Left ventricle myocardium superior (tissue), 1 donor: ENCODE data around the gene BDP1. TPM values are rescaled to one million over a fixed set of nuclear protein-coding genes. Genes with fewer than 3 reads are reported as not detected.
A peak's percentile ranks its signal among the peaks of the same experiment; 100 is the strongest.
"Not testable (repeated sequence)": the region's sequence is repeated elsewhere in the genome, so short reads cannot be mapped to it uniquely, and the experiment has no call there.

ENCODE experiments used
- ATAC-seq: fragments of 200-7000 bp; cut with Tn5 transposase; one replicate; pipeline ENCODE4 v1.9.1; 2020; ENCODE audit warnings: mild to moderate bottlenecking, moderate library complexity
- DNase-seq: peaks from one replicate; pipeline ENCODE4 v3.0.0-alpha.2; 2020
- intact Hi-C: fragments of 100-400 bp; cut with micrococcal nuclease; formaldehyde crosslinking; loops from one replicate; pipeline ENCODE4 v1.11.0; 2022
- long read RNA-seq: library from polyadenylated mRNA; unstranded; transcript quantifications from one replicate; pipeline ENCODE4 v2.0.0, GENCODE V29; 2021
- total RNA-seq: library from RNA; stranded (reverse); fragmentation: NEBNext Ultra II Directional; extraction: Animal tissue kit (Norgen Biotek cat#: 25700); gene quantifications from one replicate; pipeline ENCODE4 v1.2.1, GENCODE V29; 2021
- donor health status: DM: no; HTN: yes; CAD: no; lungs with severe emphysema.

The BDP1 gene, protein sequence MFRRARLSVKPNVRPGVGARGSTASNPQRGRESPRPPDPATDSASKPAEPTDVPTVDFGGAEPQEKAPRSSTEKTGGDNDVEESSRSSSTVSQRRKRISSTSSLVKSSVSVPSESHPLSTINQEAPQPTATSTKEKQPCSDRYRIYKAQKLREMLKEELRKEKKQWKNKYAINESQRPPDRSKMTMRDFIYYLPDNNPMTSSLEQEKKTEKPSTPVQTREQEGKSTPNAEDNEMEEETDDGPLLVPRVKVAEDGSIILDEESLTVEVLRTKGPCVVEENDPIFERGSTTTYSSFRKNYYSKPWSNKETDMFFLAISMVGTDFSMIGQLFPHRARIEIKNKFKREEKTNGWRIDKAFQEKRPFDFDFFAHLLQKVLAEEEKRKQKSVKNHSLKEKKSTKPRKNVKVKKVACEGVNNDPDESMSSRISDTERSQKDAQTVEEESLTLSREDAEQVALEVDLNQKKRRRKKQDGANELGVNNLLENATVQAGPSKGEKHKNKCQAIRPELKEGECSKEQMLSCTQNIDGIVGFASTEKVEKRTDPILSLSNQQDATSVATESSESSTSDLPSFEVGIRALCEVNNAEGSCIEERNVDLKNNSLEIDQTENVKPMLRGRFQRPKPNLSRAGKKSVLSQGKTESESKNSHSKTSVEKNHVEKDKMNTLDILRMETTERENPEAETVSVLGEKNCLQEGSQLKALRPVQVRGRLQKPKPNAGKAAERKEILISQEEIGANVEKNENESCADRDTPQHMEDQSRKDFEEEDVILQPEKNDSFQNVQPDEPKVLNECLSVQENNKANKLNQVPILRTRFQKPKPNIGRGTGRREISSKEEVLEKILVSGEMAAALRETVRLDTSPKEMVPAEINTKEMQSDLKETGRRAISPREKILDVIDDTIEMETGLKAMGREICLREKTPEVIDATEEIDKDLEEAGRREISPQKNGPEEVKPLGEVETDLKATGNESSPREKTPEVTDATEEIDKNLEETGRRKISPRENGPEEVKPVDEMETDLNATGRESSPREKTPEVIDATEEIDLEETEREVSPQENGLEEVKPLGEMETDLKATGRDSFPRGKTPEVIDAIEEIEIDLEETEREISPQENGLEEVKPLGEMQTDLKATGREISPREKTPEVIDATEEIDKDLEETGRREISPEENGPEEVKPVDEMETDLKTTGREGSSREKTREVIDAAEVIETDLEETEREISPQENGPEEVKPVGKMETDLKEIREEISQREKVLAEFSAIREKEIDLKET (N-terminal part only)
- total RNA-seq = 15.6 TPM
- long read RNA-seq, partial matches to known transcripts = 17 of 17 reads
- long read RNA-seq, other reads (novel, unspliced or antisense) = 0 of 17 reads

DNA sequence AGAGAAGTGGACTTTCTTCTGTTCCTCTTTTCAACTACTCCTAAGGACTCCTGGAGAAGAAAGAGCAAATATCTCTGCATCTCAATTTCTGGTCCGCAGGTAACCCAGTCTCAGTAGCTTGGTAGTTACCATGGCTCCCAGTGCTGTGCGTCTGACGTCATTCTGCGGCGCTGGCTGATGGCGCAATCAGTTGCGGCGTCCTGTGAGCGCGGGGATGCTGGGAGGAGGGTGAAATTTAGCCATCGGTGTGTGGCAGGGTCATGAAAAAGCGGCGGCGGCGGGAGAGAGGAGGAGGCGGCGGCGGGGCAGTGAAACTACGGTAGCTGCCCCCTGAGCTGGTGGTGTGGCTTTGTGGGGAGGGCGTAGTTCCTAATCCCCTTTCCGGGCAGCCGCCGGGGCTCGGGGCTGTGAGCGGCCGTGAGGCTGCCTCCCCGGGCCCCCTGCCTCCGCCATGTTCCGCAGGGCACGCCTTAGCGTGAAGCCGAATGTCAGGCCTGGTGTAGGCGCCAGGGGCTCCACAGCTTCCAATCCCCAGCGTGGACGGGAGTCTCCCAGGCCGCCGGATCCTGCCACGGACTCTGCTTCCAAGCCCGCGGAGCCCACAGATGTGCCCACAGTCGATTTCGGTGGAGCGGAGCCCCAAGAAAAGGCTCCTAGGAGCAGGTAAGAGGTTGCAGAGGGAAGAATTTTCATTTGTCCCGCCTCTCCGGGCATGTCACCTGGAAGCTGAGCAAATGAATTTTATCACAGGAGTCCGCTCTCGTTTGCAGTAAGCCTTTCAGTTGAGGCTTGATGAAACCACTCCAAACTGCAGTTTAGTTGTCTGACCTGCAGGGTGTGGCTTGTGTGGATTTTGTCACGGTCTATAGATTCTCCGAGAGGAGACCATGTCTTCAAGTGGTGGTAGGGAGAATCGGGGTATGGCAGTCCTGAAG lies at the start of gene BDP1:
TSS of gene BDP1 (plus strand) at position 225 of the 935 bp plus-strand sequence. CDS start at position 452, 227 bp downstream.
- peak; percentile 97 for DNase-seq
- peak; percentile 99 for ATAC-seq
- intact Hi-C loops = no loop called here

DNA sequence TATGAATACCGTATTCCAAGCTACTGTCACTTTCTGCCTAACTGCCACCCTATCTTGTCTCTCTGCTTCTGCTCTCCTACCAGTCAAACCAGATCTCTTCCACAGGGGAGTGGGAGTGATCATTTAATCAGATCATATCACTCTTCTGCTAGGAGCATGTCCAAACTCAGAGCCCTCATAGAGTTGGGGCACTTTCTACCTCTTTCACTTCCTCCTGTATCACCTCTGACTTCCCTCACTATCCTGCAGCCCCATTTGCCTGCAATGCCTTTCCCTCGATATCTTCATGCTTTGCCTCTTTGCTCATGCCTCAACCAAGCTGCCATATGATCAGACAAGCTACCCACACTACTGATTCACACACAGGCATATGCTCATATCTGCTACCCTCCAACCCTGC lies 45.4 kb upstream of the BDP1 start:
- DNase-seq, ATAC-seq, intact Hi-C loops: not testable (repeated sequence)

DNA sequence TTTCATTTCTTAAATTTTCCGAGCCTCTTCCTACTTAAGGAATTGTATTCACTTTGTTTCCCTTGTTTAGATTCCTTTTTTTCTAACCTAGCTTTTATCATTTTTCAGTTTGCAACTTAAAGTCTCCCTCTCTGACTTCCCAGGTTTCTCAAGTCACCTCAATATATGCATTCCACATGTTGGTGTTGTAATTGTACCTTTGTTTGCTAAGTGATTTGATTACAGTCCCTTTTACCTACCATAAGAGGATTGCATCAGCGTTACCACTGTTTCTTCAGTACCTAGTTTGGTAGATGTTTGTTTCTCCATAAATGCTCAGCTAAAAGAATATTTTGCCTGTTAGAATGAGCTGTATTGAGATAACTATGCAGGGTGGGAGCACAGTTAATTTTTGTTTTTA lies 39.8 kb upstream of the BDP1 start:
- ATAC-seq = not testable (repeated sequence)

DNA sequence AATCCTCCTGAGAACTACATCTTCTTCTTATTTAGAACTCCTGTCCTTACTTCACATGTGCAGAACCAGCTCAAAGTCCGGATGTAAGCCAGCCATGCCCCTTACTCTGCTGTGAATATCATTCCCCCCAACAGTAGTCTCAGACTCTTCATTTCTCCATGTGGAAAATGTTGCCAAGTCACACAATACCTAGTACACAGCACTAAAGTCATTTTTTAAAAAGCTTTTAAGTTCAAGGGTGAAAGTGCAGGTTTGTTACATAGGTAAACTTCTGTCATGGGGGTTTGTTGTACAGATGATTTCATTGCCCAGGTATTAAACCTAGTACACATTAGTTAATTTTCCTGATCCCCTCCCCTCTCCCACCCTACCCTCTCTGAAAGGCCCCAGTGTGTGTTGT lies 37.4 kb upstream of the BDP1 start:
- intact Hi-C loops, ATAC-seq, DNase-seq: not testable (repeated sequence)

More for the DNA sequence above, 39.8 kb upstream of the BDP1 start:
- intact Hi-C loops, DNase-seq: not testable (repeated sequence)

DNA sequence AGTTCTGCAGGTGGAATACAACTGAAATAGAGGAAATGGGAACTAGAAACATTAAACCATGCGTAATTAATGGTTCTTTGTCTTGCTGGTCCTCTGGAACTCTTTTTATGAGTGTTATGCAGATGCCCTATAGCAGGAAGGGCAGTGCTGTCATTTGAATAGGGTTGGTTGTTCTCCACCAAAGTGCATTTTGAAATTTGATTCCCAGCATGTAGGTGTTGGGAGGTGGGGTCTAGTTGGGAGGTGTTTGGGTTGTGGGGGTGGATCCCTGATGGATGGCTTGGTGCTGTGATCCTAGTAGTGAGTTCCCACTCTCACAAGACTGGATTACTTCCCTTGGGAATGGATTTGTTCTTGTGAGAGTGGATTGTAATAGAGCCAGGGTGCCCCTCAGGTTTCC lies 34.2 kb upstream of the BDP1 start:
- ATAC-seq, DNase-seq, intact Hi-C loops: not testable (repeated sequence)

DNA sequence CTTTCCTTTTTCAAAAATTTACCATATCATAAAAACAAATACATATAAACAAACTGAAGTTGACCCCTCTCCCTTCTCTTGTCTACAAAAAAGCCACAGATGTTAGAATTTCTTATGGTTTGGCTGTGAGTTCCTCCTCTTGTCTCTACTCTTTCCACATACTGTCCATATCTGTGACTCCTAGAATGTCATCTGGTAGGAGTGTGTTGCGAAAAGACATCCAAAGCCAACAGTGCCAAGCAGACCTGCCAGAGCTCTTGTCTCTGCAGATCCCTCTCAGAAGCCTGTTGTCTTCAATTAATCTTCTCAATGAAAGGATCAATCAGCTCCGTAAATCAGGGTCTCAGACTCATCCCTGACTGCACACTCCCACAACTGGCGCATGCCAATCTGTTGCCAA lies 31.6 kb upstream of the BDP1 start:
- DNase-seq, intact Hi-C loops: not testable (repeated sequence)
- peak; percentile 26 for ATAC-seq

DNA sequence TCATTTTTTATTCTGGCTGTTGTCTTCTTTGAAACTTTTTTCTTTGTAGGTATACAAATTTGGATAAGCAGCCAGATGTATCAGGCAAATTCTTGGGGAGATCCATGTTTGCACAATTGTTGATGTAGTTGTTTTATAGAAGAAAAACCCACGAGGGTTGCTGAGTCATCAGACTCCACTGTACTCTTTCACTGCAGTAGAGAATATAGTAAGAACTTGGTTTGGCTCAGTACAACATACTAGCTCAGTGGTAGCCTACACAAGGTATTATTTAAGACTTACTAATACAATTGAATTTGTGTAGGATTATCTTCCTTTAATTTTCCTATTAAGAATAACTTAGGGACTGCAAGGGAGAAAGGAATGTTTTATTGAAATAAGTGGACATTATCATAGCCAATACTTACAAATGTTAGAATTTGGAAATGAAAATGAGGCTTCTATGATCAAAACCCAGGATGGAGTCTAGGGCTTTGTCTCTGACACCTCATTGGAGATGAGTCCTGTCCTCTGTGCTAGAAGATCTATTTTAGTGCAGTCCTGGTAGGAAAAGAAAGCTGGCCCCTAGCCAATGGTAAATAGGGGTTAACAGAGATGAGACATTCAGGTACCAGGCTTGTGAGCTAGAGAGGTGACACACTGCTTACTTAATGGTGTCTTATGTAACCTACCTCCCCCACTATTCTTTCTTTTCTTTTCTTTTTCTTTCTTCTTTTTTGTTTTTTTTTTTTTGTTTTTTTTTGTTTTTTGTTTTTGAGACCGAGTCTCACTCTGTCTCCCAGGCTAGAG lies 28.6 kb upstream of the BDP1 start:
- intact Hi-C loops, DNase-seq: not testable (repeated sequence)

DNA sequence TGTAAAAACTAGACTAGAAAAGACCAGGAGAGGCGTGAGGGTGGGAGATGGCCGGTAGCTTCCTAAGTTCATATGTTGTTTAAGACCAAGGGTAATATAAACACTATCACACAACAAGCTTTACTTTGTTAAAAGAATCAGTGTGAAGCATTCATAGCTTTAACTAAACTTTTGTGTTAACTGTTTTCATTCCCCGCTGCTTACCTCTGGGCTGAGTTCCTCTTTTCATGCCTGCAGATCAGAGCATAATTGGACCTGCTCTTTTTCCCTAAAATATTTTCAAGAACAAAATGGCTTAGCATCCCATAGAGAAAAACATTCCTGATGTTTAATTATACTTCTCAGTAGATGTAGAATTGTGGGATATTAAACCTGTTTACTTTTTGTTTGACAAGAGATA lies 23.0 kb upstream of the BDP1 start:
- intact Hi-C loops, DNase-seq, ATAC-seq: not testable (repeated sequence)

More for the DNA sequence above, 28.6 kb upstream of the BDP1 start:
- not testable (repeated sequence) for ATAC-seq

DNA sequence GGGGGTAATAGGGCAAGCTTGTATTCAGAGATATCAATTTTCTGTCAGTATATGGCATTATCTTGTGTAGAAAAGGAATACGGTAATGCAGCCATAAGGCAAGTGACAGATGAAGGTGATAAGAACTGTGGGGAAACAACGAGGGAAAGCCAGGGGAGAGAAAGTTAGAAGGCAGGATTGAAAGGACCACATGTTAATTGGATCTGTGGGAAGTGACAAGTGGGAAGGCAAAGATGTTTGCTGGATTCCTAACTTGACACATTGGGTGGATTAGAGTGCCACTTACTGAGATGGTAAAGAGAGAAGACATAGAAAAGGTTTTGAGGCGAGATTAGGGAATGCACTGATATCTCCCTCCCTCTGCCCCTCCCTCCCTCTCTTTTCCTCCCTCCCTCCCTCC lies 20.6 kb upstream of the BDP1 start:
- DNase-seq, intact Hi-C loops, ATAC-seq: not testable (repeated sequence)

DNA sequence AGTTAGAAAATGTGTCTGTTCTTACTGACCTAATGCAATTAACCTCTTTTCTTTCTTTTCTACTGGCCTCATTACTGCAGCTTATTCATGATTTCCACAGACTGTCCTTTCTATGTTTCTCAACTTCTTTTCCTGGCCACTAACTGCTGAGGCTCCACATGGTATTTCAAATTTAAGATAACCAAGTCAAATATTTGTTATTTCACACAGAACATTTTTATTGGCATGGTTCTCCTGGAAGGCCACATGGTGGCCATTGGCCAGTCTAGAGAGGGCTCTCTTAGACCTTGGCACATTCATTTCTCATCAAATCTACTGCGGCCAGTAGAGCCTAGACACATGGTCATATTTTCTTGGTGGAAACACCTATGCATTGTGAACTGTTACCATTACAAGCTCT lies 13.9 kb upstream of the BDP1 start:
- intact Hi-C loops, ATAC-seq, DNase-seq: not testable (repeated sequence)

DNA sequence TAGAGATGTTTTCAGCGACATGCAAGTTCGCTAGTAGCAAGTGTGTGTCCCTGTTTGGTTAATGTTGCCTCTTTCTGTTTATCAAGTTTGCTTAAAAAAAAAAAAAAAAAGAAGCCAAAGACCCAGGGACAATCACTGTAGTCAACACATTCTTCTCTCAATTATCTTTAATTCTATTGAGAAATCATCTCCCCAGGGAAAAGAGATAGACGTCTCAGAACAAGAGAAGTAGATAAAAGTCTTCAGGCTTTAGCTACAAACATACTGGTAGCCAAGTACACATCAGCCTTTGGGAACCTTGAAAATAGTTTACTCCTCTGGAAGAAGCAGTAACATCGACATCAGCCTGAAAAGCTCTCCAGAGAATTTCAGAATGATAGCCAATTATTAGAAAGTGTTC lies 11.6 kb upstream of the BDP1 start:
- ATAC-seq, DNase-seq, intact Hi-C loops: not testable (repeated sequence)

DNA sequence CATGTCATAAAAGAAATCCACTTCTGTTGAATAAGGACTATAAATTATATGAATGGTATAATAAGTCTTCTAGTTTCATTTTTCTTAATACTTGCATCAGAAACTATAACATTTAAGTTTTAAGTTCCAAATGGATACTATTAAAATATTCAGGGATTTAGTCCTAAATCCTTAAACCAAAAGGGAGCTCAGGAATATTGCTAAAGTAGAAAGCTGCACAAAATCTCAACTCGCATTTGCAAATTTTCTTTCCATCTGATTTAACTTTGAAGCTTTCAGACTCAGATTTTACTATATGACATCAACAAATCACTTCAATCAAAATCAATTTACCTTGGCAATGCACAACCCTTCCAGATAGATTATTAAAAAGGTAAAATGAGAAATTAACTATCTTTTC lies 10.4 kb upstream of the BDP1 start:
- DNase-seq, intact Hi-C loops, ATAC-seq: not testable (repeated sequence)

DNA sequence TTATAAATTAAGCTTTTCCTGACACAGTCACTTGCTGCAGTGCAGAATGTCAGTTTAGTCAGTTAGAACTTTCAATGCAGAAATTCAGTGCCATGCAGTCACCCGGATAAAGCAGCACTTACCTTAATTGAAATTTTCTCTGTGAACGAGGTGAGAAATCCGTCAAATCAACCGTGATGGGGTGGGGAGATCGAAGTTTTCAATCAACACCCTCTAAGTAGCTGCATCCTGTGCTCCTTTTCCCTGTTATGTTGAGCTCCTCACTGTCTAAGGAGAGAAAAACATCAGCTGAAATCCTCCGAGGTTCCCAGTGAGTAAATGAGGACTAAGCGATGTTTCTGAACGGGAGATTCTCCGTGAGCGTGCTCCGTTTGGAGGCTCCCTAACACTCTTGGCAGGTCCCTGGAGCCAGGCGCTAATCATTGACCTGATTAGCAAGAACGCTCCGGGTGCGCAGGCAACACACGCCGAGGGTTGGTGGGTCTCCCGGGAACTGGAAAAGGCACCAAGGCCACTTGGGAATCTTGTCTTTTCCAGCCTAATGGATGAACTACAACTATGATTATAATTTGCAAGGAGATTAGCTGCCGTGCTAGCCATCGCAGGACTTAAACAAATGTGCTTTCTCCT lies 9.8 kb upstream of the BDP1 start:
- DNase-seq, intact Hi-C loops: not testable (repeated sequence)
- ATAC-seq = peak; percentile 54

DNA sequence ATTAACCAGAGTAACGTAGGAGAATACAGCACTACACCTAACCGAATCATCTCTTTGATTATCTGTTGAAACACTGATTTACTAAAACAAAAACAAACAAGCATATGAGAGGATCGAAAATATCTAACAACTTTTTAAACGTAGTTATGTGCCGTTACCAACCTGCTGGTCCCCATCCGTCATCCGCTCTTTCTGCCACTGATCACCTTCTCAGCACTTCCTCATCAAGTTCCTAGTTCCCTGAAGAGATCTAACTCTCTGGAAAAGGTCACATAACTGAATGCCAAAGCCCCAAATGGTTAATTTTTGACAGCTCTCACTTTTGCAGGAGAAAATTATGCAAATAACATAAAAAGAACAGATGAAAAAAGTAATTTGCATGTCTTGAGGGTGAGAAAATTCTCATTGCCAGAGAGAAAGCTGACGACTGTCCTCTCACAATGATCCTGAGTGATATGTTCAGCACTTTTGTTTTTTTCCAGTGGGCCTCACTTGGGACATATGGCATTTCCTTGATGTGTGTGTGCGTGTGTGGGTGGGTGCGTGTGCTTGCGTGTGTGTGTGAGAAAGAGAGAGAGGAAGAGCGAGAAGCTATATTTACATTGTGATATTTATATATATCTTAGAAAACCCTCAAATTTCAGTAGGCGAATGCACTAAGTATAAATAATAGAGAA lies 8.8 kb upstream of the BDP1 start:
- ATAC-seq, intact Hi-C loops, DNase-seq: not testable (repeated sequence)

DNA sequence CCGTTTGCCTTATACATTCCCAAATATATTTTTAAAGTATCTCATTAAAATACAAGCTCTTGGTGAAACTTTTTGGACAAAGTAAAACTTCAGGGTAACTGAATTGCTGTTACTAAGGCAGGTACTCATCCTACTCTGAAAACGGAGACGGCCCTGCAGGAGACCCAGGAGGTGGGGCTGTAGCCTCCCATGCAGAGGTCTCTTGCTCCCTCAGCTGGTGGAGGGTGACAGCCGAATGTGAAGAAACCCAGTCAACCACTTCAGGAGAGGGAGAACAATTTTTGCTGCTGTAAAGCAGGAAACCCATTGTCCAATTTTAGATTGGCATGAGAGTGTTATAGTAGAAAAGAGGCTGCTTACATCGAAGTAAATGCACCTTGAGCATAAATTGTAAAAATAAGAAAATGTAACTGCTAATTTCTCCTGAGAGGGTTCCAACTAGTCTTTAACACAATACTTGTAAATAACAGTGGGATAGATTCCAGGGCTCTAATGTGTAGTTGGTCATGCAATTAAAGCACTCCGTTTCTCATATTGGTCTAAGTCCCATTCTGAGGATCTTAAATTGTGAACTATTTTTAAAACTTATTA lies 8.1 kb upstream of the BDP1 start:
- intact Hi-C loops = not testable (repeated sequence)
- DNase-seq = peak; percentile 46
- peak; percentile 97 for ATAC-seq

DNA sequence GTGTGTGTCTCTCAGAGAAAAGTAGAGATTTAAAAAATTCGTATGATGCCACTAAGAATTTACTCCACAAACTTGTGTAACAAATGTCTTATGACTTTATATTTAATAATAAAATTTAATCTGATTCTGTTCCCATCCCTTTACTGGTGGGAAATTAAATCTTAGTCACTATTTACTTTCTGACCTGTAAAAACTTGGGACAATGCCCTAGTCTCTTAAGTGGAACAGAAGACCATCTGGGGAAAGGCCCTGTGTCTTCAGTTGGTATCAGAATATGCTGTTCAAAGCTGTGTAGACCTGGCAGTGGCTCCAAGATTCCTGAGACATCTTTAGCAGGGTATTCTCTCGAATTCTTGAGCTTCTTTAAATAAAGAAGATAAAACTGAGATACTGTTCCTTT lies 2.6 kb upstream of the BDP1 start:
- ATAC-seq (no peak), DNase-seq (no peak)
- intact Hi-C loops = no loop called here
